Activated effector memory CD4-positive, alpha-beta T cell treated with Interleukin-2 at 50 U/mL for 16 hours (primary cell): Measurements from ENCODE around the gene GIPC3.

Source experiments
- DNase-seq: peaks from one replicate; pipeline ENCODE4 v3.0.0-alpha.2; 2020

The GIPC3 gene

GRCh38 chr19:3585301-3586126 is at the start of gene GIPC3:
Gene GIPC3, plus strand, starts transcription at chr19:3585478. Its CDS starts 120 bp downstream, at chr19:3585598.
- no peak for DNase-seq

- no peak for DNase-seq
These were observed 49.7 kb upstream of the GIPC3 start for GRCh38 chr19:3535563-3535965.

- no peak for DNase-seq
These were observed 49.3 kb upstream of the GIPC3 start for GRCh38 chr19:3535981-3536380.

GRCh38 chr19:3536429-3537100 is 48.7 kb upstream of the GIPC3 start:
- DNase-seq, result no peak

GRCh38 chr19:3537101-3537437 is 48.2 kb upstream of the GIPC3 start:
- DNase-seq, result no peak

GRCh38 chr19:3537438-3538240 is 47.6 kb upstream of the GIPC3 start:
- no peak for DNase-seq

- no peak for DNase-seq
These were observed 46.9 kb upstream of the GIPC3 start for GRCh38 chr19:3538258-3538929.

GRCh38 chr19:3538965-3539755 is 46.1 kb upstream of the GIPC3 start, which contains the start of gene TEKTIP1:
Gene TEKTIP1, plus strand, starts transcription at chr19:3539174. Its CDS starts 4 bp downstream, at chr19:3539178.
- DNase-seq, result no peak

GRCh38 chr19:3539756-3540118 is 45.5 kb upstream of the GIPC3 start:
- DNase-seq, result no peak

- DNase-seq, result no peak
These were observed 41.9 kb upstream of the GIPC3 start for GRCh38 chr19:3543150-3544057.

- no peak for DNase-seq
These were observed 41.3 kb upstream of the GIPC3 start for GRCh38 chr19:3544058-3544376.

GRCh38 chr19:3544742-3545668 is 40.3 kb upstream of the GIPC3 start:
- DNase-seq, result peak; percentile 64

GRCh38 chr19:3545669-3546034 is 39.6 kb upstream of the GIPC3 start:
- DNase-seq, result no peak

GRCh38 chr19:3546119-3546518 is 39.2 kb upstream of the GIPC3 start:
- no peak for DNase-seq

- no peak for DNase-seq
These were observed 38.0 kb upstream of the GIPC3 start for GRCh38 chr19:3547301-3547731.

- DNase-seq, result no peak
These were observed 37.5 kb upstream of the GIPC3 start for GRCh38 chr19:3547767-3548282.

GRCh38 chr19:3548606-3549005 is 36.7 kb upstream of the GIPC3 start:
- no peak for DNase-seq

- DNase-seq, result no peak
These were observed 35.5 kb upstream of the GIPC3 start for GRCh38 chr19:3549816-3550215.

- no peak for DNase-seq
These were observed 34.1 kb upstream of the GIPC3 start for GRCh38 chr19:3550947-3551791.
